ENCODE data around the gene ATP5MG. TPM values are rescaled to one million over a fixed set of nuclear protein-coding genes. Genes with fewer than 3 reads are reported as not detected.

Gene ATP5MG
- total RNA-seq, 6 donors from 2014 or later = 22.2 to 178 (median 58.0) TPM

DNA sequence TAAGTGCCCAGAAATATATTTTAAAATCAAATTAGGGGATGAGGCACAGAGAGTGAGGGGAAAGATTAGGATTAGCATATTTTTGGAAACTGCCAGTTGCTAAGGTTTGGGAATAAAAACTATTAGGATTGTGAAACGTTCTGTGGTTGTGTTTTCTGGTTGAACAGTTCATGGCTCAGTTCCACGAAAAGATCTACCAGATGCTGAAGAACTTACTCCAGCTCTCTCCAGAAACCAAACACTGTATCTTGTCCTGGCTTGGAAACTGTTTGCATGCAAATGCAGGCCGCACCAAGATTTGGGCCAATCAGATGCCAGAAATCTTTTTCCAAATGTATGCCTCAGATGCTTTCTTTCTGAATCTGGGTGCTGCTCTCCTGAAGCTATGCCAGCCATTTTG lies 26.7 kb upstream of the ATP5MG start:
- TF ChIP-seq POLR2A (IDR thresholded peaks at IDR 0.05) (no peak), POLR2AphosphoS5 (IDR thresholded peaks at IDR 0.05) (no peak), EP300 (IDR thresholded peaks at IDR 0.05) (no peak)
- TF ChIP-seq, protein P1, sequence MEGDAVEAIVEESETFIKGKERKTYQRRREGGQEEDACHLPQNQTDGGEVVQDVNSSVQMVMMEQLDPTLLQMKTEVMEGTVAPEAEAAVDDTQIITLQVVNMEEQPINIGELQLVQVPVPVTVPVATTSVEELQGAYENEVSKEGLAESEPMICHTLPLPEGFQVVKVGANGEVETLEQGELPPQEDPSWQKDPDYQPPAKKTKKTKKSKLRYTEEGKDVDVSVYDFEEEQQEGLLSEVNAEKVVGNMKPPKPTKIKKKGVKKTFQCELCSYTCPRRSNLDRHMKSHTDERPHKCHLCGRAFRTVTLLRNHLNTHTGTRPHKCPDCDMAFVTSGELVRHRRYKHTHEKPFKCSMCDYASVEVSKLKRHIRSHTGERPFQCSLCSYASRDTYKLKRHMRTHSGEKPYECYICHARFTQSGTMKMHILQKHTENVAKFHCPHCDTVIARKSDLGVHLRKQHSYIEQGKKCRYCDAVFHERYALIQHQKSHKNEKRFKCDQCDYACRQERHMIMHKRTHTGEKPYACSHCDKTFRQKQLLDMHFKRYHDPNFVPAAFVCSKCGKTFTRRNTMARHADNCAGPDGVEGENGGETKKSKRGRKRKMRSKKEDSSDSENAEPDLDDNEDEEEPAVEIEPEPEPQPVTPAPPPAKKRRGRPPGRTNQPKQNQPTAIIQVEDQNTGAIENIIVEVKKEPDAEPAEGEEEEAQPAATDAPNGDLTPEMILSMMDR (IDR thresholded peaks at IDR 0.05) = no peak
- DNase-seq = no peak
- H3K4me1 ChIP-seq = no peaks in the 10 kb centered on the region
- H3K27me3 ChIP-seq = no peaks in the 10 kb centered on the region
- no peak overlapping the region for H3K27ac ChIP-seq
- 78 to 85% methylated on average over 3 of the region's 3 CpGs for WGBS, 2 donors
- H3K9me3 ChIP-seq = no peaks in the 10 kb centered on the region
- no peak for ATAC-seq (ENCODE audit: low FRiP score in 2 of 2)
- peaks cover 79 to 100% (median 90%) of the 10 kb centered on the region in 4 donors for H3K36me3 ChIP-seq
- H3K4me3 ChIP-seq = no peak overlapping the region

DNA sequence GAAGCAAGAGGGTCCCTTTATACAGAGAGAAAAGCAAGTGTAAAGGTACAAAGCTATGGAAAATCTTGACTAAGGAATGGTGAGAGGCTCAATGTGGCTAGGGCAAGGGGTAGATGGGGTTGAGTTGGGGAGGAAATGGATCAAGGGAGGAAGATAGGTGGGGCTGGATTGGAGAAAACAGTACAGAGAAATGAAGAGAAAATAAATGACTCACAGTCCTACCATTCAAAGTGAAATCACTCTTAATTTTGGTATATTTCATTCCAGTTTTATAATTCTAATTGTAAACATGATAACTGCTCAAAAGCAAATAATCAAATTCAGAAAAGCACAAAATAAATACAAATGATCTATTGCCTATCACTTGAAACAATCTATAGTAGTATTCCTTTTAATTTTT lies 25.4 kb upstream of the ATP5MG start:
- H3K36me3 ChIP-seq = peaks cover 68 to 100% (median 87%) of the 10 kb centered on the region in 4 donors
- TF ChIP-seq, protein P1 (IDR thresholded peaks at IDR 0.05) = no peak
- TF ChIP-seq POLR2AphosphoS5 (IDR thresholded peaks at IDR 0.05) (no peak), POLR2A (IDR thresholded peaks at IDR 0.05) (no peak), EP300 (IDR thresholded peaks at IDR 0.05) (no peak)

DNA sequence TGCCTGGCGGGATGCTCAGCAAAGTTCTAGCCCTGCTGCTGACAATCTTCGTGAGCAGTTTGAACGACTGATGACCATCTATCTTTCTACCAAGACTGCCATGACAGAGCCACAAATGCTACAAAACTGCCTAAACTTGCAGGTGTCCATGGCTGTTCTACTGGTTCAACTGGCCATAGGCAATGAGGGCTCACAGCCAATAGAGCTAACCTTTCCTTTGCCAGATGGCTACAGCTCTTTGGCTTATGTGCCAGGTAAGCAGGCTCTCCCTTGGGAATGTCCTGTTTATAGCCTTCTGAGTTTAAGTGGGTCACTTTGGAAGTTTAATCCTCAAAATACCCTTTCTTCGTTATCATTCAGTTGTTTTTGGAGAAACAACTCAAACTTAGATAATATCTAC lies 21.9 kb upstream of the ATP5MG start:
- H3K27ac ChIP-seq = no peak overlapping the region
- ATAC-seq (ENCODE audit: low FRiP score in 2 of 2) (no peak), DNase-seq (no peak)
- H3K4me1 ChIP-seq = no peaks in the 10 kb centered on the region
- TF ChIP-seq POLR2AphosphoS5 (IDR thresholded peaks at IDR 0.05) (no peak), POLR2A (IDR thresholded peaks at IDR 0.05) (no peak), EP300 (IDR thresholded peaks at IDR 0.05) (no peak)
- TF ChIP-seq, protein P1 (IDR thresholded peaks at IDR 0.05) = no peak
- no peaks in the 10 kb centered on the region for H3K9me3 ChIP-seq
- peaks cover 51 to 100% (median 88%) of the 10 kb centered on the region in 4 donors for H3K36me3 ChIP-seq
- WGBS, 2 donors = 90 to 96% methylated on average over 4 of the region's 4 CpGs
- no peak overlapping the region for H3K4me3 ChIP-seq
- H3K27me3 ChIP-seq = no peaks in the 10 kb centered on the region

More for the DNA sequence above, 25.4 kb upstream of the ATP5MG start:
- Histone ChIP-seq H3K4me3 (no peak overlapping the region), H3K4me1 (no peaks in the 10 kb centered on the region), H3K27me3 (no peaks in the 10 kb centered on the region), H3K27ac (no peak overlapping the region), H3K9me3 (no peaks in the 10 kb centered on the region)
- no peak for ATAC-seq (ENCODE audit: low FRiP score in 2 of 2)
- DNase-seq = no peak

DNA sequence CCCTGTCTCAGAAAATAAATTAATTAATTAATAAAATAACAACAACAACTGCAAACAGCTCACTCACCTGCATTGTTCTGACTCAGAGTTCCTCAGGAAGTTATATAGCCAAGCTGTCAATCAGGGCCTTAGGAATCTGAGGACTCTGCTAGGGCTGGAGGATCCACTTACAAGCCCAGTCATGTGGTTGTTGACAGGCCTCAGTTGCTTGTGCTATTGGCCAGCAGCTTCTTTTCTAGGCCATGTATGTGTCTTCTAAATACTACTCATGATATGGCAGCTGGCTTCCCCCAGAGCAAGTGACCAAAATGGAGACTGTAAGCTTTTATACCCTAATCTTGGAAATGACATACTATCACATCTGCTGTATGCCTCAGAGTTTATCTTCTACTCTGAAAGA lies 20.8 kb upstream of the ATP5MG start:
- H3K36me3 ChIP-seq = peaks cover 53 to 100% (median 87%) of the 10 kb centered on the region in 4 donors
- no peak overlapping the region for H3K4me3 ChIP-seq

DNA sequence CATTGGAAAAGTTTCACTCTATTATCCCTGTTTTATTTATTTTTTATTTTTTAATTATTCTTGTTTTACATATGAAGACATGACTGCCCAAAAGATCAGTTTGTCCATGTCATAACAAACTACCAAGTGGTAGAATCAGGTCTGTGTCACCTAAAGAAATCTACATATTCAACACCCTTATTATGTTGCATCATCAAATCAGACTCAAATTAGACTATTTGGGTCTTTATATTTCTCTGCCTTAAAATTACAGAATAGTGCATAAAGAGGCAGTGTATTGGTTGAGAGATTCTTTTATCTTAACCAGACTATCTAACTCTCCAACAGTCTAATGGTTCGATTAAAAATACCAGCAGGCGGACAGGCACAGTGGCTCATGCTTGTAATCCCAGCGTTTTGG lies 18.5 kb upstream of the ATP5MG start:
- Histone ChIP-seq H3K36me3 (peaks cover 50 to 100% (median 94%) of the 10 kb centered on the region in 4 donors), H3K4me3 (no peak overlapping the region), H3K9me3 (no peaks in the 10 kb centered on the region), H3K4me1 (no peaks in the 10 kb centered on the region), H3K27ac (no peak overlapping the region), H3K27me3 (no peaks in the 10 kb centered on the region)
- no peak for DNase-seq
- 94 to 97% methylated on average over 3 of the region's 3 CpGs for WGBS, 2 donors
- ATAC-seq (ENCODE audit: low FRiP score in 2 of 2) = no peak
- TF ChIP-seq POLR2AphosphoS5 (IDR thresholded peaks at IDR 0.05) = no peak
- no peak for TF ChIP-seq POLR2A (IDR thresholded peaks at IDR 0.05)
- TF ChIP-seq, protein P1 (IDR thresholded peaks at IDR 0.05) = no peak
- TF ChIP-seq EP300 (IDR thresholded peaks at IDR 0.05) = no peak

More for the DNA sequence above, 20.8 kb upstream of the ATP5MG start:
- TF ChIP-seq EP300 (IDR thresholded peaks at IDR 0.05) (no peak), POLR2AphosphoS5 (IDR thresholded peaks at IDR 0.05) (no peak), POLR2A (IDR thresholded peaks at IDR 0.05) (no peak)
- TF ChIP-seq, protein P1 (IDR thresholded peaks at IDR 0.05) = no peak
- Histone ChIP-seq H3K9me3 (no peaks in the 10 kb centered on the region), H3K27me3 (no peaks in the 10 kb centered on the region), H3K4me1 (no peaks in the 10 kb centered on the region), H3K27ac (no peak overlapping the region)
- DNase-seq = no peak
- no peak for ATAC-seq (ENCODE audit: low FRiP score in 2 of 2)
